NCI-H524 treated with DMSO at 0.1 percent for 48 hours (cell line): ENCODE results near the gene CDK15.

Experiments
- DNase-seq: peaks from one replicate; lab custom pipeline; 2025; lab: John Stamatoyannopoulos, UW

Gene CDK15

GRCh38 chr2:201909961-201910361, 103.6 kb downstream of the CDK15 start:
- no peak for DNase-seq

- no peak for DNase-seq
Measured at GRCh38 chr2:201911372-201911771, 105.0 kb downstream of the CDK15 start.

GRCh38 chr2:201913201-201913600, 106.9 kb downstream of the CDK15 start:
- DNase-seq = no peak

GRCh38 chr2:201915446-201915845, 109.1 kb downstream of the CDK15 start:
- no peak for DNase-seq

GRCh38 chr2:201916565-201916964, 110.2 kb downstream of the CDK15 start:
- DNase-seq = no peak

- no peak for DNase-seq
Measured at GRCh38 chr2:201918616-201919307, 112.4 kb downstream of the CDK15 start.

- no peak for DNase-seq
Measured at GRCh38 chr2:201919308-201919634, 112.9 kb downstream of the CDK15 start.

- no peak for DNase-seq
Measured at GRCh38 chr2:201923436-201924328, 117.3 kb downstream of the CDK15 start.

GRCh38 chr2:201924453-201924852, 118.1 kb downstream of the CDK15 start:
- no peak for DNase-seq

GRCh38 chr2:201925056-201925455, 118.7 kb downstream of the CDK15 start:
- no peak for DNase-seq

GRCh38 chr2:201926067-201926466, 119.7 kb downstream of the CDK15 start:
- DNase-seq = no peak

- no peak for DNase-seq
Measured at GRCh38 chr2:201928363-201928762, 122.0 kb downstream of the CDK15 start.

- no peak for DNase-seq
Measured at GRCh38 chr2:201929281-201930026, 123.1 kb downstream of the CDK15 start.

- DNase-seq = no peak
Measured at GRCh38 chr2:201930043-201930442, 123.7 kb downstream of the CDK15 start.

- DNase-seq = no peak
Measured at GRCh38 chr2:201930831-201931230, 124.5 kb downstream of the CDK15 start.

GRCh38 chr2:201931475-201931874, 125.1 kb downstream of the CDK15 start:
- DNase-seq = no peak

- DNase-seq = no peak
Measured at GRCh38 chr2:201931951-201932350, 125.6 kb downstream of the CDK15 start.

- DNase-seq = peak; percentile 92
Measured at GRCh38 chr2:201932511-201932910, 126.2 kb downstream of the CDK15 start.

GRCh38 chr2:201933792-201934237, 127.5 kb downstream of the CDK15 start:
- DNase-seq = peak; percentile 14

- DNase-seq = no peak
Measured at GRCh38 chr2:201936817-201937216, 130.5 kb downstream of the CDK15 start.

- no peak for DNase-seq
Measured at GRCh38 chr2:201937343-201937742, 131.0 kb downstream of the CDK15 start.

GRCh38 chr2:201938156-201938775, 131.9 kb downstream of the CDK15 start:
- no peak for DNase-seq
